Measurements from ENCODE around the gene TCIRG1. TPM values are rescaled to one million over a fixed set of nuclear protein-coding genes. Genes with fewer than 3 reads are reported as not detected.

The TCIRG1 gene
- polyA plus RNA-seq, 1 experiment: 111 TPM

DNA sequence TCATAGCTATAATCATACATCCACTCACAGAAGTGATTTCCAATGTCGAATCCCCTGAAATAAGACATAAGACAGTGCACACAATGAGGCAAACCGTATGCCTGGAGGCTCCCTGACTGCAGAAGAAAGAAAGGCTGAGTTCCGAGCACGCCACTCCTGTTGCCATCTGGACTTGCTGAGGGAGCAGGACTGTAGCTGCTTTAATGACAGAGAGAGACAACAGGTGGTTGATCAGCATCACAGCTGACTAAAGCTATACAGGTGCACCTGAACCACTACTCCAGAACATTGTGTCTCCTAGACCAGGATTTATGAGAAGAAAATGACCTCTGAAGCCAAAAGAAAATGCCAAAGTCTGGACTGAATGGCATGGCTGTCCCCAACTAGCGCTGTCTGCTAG lies 27.0 kb downstream of the TCIRG1 start:
- peaks cover 7% of the 10 kb centered on the region for H3K36me3 ChIP-seq (ENCODE audit: control insufficient read depth, insufficient read depth, low read length)
- CTCF ChIA-PET: interaction anchor here (1.2 to 1.3 kb wide), 2 partner anchors 11 to 71 kb away, joined by 3 to 4 read pairs; no protein-coding TSS in a partner anchor
- POLR2A ChIA-PET: no interaction called here

DNA sequence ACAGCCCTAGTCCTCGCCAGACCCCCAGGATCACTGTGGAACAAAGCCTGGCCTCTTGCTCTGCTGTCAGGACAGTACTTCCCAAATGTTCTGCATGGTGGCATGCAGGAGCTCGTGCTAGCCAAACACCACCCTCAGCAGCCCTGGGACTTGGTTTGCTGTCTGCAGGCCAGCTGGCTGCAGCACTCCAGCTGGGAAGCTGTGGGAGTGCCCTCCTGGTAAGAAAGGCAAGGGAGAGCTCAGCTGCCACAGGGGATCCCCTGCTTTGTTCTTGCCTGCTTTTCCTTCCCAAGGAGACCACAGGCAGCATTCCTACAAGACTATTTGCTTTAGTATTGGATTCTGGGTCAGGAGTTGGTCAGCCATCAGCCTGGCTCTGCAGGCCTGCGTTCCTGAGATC lies 27.9 kb downstream of the TCIRG1 start:
- CTCF ChIA-PET: interaction anchor here (1.0 to 1.3 kb wide), 2 partner anchors 9 to 72 kb away, joined by 3 read pairs; no protein-coding TSS in a partner anchor
- Histone ChIP-seq H3K27me3 (ENCODE audit: control insufficient read depth, insufficient read depth, low read length) (no peaks in the 10 kb centered on the region), H3K4me3 (ENCODE audit: low read depth, low read length) (no peak overlapping the region), H3K36me3 (ENCODE audit: control insufficient read depth, insufficient read depth, low read length) (peaks cover 7% of the 10 kb centered on the region)
- no peak for DNase-seq (ENCODE audit: low read depth)
- POLR2A ChIA-PET: no interaction called here
- TF ChIP-seq, protein P1, sequence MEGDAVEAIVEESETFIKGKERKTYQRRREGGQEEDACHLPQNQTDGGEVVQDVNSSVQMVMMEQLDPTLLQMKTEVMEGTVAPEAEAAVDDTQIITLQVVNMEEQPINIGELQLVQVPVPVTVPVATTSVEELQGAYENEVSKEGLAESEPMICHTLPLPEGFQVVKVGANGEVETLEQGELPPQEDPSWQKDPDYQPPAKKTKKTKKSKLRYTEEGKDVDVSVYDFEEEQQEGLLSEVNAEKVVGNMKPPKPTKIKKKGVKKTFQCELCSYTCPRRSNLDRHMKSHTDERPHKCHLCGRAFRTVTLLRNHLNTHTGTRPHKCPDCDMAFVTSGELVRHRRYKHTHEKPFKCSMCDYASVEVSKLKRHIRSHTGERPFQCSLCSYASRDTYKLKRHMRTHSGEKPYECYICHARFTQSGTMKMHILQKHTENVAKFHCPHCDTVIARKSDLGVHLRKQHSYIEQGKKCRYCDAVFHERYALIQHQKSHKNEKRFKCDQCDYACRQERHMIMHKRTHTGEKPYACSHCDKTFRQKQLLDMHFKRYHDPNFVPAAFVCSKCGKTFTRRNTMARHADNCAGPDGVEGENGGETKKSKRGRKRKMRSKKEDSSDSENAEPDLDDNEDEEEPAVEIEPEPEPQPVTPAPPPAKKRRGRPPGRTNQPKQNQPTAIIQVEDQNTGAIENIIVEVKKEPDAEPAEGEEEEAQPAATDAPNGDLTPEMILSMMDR (IDR thresholded peaks at IDR 0.05; ENCODE audit: insufficient read depth, low read depth, low read length): no peak

More for the DNA sequence above, 27.0 kb downstream of the TCIRG1 start:
- no peak for DNase-seq (ENCODE audit: low read depth)
- Histone ChIP-seq H3K4me3 (ENCODE audit: low read depth, low read length) (no peak overlapping the region), H3K27me3 (ENCODE audit: control insufficient read depth, insufficient read depth, low read length) (no peaks in the 10 kb centered on the region)
- TF ChIP-seq, protein P1 (IDR thresholded peaks at IDR 0.05; ENCODE audit: insufficient read depth, low read depth, low read length): no peak

DNA sequence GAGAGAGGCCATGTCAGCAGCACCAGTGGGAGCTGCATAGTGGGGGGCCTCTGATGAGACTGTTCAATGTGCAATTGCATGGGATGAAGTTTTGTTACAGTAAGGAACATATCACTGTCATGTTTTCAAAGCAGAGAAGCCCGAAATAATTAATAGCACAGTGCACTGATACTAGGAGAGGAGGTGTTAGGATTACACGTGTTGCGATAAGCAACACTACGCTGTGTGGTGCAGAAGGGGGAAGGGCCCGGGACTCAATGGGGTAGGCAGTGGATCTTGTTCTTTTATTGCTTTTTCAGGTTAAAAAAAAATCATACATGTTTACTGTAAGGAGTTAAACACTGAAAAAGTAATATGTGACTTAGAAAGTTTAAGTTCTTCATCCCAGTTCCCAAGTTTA lies 29.2 kb downstream of the TCIRG1 start:
- ChIA-PET CTCF (no interaction called here), POLR2A (no interaction called here)
- TF ChIP-seq, protein P1 (IDR thresholded peaks at IDR 0.05; ENCODE audit: insufficient read depth, low read depth, low read length): no peak
- Histone ChIP-seq H3K36me3 (ENCODE audit: control insufficient read depth, insufficient read depth, low read length) (peaks cover 7% of the 10 kb centered on the region; the same call in 1 of the 2 replicates), H3K4me3 (ENCODE audit: low read depth, low read length) (no peak overlapping the region), H3K27me3 (ENCODE audit: control insufficient read depth, insufficient read depth, low read length) (no peaks in the 10 kb centered on the region)
- no peak for DNase-seq (ENCODE audit: low read depth)

DNA sequence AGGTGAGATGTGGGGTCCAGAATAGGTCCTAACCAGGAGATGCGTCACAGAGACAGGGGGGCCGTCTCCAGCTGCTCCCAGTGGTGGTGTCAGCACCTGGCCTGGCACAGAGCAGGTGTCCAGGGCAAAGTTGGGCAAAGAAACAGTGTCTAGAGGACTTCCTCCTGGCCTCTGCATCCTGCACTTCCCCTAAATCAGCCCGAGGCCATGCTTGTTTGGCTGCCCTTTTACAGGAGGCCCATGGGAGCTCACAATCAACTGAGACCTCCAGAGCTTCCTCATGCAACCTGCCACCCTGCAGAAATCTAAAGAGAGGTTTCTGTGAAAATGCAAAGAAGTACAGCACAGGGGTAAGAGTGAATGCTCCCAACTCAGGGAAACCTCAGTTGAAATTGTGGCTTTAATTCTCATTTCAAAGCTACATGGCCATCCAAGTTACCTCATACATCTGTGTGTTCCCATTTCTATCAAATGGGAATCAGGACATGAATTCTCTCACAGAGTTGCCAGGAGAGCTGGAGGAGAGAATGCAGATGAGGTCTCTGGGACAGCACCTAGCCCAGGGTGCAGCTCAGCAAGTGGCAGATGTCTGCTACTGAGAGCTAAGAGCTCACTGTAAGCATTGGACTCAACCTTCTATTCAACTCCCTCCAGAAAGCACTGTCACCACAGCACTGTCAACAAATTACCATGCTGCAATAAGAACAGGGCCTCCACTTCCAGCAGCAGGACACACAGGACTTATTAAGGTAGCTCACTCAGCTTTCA lies 32.6 kb downstream of the TCIRG1 start:
- ChIA-PET POLR2A (no interaction called here), CTCF (interaction anchor here (0.9 kb wide), 1 partner anchor 50 kb away, joined by 3 read pairs; the partner anchor contains the start of gene CHKA)
- TF ChIP-seq, protein P1 (IDR thresholded peaks at IDR 0.05; ENCODE audit: insufficient read depth, low read depth, low read length): no peak
- H3K36me3 ChIP-seq (ENCODE audit: control insufficient read depth, insufficient read depth, low read length): peaks cover 6% of the 10 kb centered on the region; the same call in 1 of the 2 replicates
- H3K27me3 ChIP-seq (ENCODE audit: control insufficient read depth, insufficient read depth, low read length): no peaks in the 10 kb centered on the region
- H3K4me3 ChIP-seq (ENCODE audit: low read depth, low read length): no peak overlapping the region
- no peak for DNase-seq (ENCODE audit: low read depth)

DNA sequence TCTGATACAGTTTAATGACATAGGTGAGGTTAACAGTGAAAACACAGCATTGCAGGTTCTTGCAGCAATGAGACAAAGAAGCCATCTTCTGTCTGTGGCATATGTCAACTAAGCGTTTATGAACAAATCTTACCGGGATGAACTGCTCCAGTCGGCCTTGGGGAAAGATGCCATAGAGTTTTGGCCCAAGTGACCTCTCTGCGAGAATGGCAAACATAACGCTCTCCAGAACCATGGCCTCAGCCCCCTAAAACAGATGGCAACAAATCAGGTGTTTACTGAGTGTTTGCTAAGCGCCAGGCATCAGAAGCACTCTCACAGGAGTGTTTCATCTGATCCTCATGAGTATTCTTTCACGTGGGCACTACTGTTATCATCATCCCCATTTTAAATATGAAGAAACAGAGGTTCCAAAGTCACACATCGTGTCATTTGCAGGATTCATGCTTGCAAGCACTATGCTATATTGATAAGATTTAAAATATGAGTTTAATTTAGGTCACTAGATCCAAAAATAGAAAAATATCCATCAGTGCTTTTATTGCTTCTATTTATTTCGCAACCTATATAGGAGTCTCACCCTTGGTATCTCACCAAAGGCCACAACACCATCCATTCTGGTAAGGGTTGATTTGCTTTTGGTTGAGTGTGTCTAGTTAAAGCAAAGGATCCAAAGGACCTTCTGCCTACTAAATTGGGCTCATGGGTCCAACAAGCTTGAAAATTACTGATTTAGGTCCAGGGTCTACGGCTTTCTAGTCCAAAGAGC lies 35.9 kb downstream of the TCIRG1 start:
- Histone ChIP-seq H3K4me3 (ENCODE audit: low read depth, low read length) (no peak overlapping the region), H3K27me3 (ENCODE audit: control insufficient read depth, insufficient read depth, low read length) (no peaks in the 10 kb centered on the region), H3K36me3 (ENCODE audit: control insufficient read depth, insufficient read depth, low read length) (peaks cover 5% of the 10 kb centered on the region; the same call in 1 of the 2 replicates)
- CTCF ChIA-PET: no interaction called here
- no peak for DNase-seq (ENCODE audit: low read depth)
- TF ChIP-seq, protein P1 (IDR thresholded peaks at IDR 0.05; ENCODE audit: insufficient read depth, low read depth, low read length): no peak
- POLR2A ChIA-PET: no interaction called here

Measured in BJ (cell line).